WI38 (cell line): Measurements from ENCODE around the gene PDCD4.

Experiments
- H3K4me3 ChIP-seq: 2 replicates; pipeline ENCODE4 v1.5.1; 2011; ENCODE audit warnings: low read depth, mild to moderate bottlenecking, control low read depth, low read length
- TF ChIP-seq, protein P1 (sequence below): IDR thresholded peaks from 2 replicates; pipeline ENCODE4 v1.5.1; 2012; ENCODE audit warnings: low read depth, mild to moderate bottlenecking, control low read depth, low read length

Gene PDCD4

DNA sequence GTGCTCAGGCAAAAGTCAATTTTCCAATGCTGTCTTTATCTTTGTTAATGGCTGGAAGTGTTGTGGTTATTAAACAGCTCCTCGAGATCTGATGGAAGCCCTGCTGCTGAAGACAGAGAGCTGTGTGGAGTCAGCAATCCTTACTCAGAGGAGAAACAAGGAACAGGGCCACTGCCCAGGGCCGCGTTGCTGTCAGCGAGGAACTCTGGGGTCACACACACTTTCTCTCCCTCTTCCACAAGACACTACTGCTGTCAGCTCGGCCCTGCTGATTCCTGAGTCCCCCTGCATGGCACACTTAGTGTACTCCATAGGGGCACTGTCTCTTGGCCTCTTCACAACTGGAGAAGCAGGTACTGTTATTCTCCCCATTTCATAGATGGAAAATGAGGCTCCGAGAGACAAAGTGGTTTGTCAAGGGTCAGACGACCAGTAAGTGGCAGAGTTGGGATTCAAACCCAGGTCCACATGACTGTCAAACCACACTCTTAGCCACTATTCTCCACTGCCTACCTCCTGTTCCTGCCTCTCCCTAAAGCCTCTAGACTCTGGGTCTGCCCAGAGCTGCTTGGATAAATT lies 29.3 kb upstream of the PDCD4 start:
- TF ChIP-seq, protein P1, sequence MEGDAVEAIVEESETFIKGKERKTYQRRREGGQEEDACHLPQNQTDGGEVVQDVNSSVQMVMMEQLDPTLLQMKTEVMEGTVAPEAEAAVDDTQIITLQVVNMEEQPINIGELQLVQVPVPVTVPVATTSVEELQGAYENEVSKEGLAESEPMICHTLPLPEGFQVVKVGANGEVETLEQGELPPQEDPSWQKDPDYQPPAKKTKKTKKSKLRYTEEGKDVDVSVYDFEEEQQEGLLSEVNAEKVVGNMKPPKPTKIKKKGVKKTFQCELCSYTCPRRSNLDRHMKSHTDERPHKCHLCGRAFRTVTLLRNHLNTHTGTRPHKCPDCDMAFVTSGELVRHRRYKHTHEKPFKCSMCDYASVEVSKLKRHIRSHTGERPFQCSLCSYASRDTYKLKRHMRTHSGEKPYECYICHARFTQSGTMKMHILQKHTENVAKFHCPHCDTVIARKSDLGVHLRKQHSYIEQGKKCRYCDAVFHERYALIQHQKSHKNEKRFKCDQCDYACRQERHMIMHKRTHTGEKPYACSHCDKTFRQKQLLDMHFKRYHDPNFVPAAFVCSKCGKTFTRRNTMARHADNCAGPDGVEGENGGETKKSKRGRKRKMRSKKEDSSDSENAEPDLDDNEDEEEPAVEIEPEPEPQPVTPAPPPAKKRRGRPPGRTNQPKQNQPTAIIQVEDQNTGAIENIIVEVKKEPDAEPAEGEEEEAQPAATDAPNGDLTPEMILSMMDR: no peak
- H3K4me3 ChIP-seq: no peak overlapping the region

- no peak overlapping the region for H3K4me3 ChIP-seq
- TF ChIP-seq, protein P1: no peak
Measured at GRCh38 chr10:110843031-110843430, 28.7 kb upstream of the PDCD4 start.

DNA sequence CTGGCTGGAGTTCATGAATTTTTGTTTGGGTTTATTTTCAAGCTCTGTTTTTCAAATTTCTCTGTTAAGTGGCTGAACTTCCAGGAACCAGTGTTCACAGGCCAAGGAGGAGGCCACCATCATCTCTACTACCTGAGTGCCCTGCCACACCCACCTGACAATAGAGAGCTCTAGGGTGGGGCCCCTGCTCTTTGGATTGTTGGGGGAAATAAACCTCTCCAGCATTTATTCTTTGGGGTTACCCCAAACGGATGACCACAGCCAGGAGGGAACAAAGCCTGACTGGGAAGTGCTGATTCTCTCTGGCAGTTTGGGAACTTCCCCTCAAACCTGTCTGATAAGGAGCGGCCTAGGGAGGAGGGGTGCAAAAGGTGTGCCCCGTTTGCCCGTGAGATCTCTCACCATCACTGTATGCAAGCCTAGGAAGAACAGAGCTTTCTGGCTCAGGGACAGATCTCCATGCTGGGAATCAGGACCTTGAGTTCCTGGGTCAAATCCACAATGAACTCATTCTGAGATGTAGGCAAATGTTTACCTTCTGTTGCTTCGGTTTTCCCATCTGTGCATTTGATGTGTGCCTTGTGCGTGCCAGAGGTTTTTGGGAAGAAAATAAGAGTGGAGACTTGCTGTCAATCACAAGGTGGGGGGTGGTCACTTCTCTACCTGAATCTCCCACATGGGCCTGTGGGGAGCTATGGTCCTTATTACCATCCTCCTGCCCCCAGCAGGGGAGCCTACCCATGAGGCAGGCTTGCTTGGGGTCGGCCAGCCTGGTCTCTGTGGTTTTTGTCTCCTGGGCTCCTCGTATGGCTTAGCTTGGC lies 27.7 kb upstream of the PDCD4 start:
- H3K4me3 ChIP-seq: no peak overlapping the region
- TF ChIP-seq, protein P1: no peak

DNA sequence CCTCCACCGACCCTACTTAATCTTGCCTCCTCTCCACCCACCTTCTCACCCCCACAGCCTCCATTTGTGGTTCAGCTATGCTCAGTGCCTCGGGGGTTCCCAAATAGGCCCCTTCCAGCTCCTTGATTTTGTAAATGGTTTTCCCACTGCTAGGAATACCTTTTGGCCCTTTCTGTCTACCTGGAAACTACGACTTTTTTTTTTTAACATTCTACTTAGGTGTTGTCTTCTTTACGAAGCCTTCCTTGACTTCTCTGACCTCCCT lies 27.2 kb upstream of the PDCD4 start:
- H3K4me3 ChIP-seq: no peak overlapping the region
- TF ChIP-seq, protein P1: no peak

GRCh38 chr10:110845192-110845755 lies 26.5 kb upstream of the PDCD4 start:
- TF ChIP-seq, protein P1: no peak

GRCh38 chr10:110845756-110846620 lies 25.7 kb upstream of the PDCD4 start:
- no peak overlapping the region for H3K4me3 ChIP-seq
- TF ChIP-seq, protein P1: no peak

More at GRCh38 chr10:110845192-110845755, 26.5 kb upstream of the PDCD4 start:
- no peak overlapping the region for H3K4me3 ChIP-seq
